Vagina (tissue), 2 donors: Measurements from ENCODE around the gene RBKS.

ENCODE experiments used
- CTCF ChIP-seq, 3 experiments: fragments of 450-650 bp in 2 of 3; fragments of 200-600 bp in 1 of 3; sonication (generic) in 1 of 3; IDR thresholded peaks; one replicate each; pipeline ENCODE4 v1.5.1; 2017 to 2019; ENCODE audit warnings: antibody characterized with exemption in 3 of 3, mild to moderate bottlenecking in 2 of 3, moderate library complexity in 2 of 3
- POLR2A ChIP-seq, 2 donors: fragments of 450-650 bp; IDR thresholded peaks; one replicate each; pipeline ENCODE4 v1.6.1; 2017; ENCODE audit warnings: antibody characterized with exemption in 2 of 2, mild to moderate bottlenecking in 2 of 2, moderate library complexity in 2 of 2
- POLR2AphosphoS5 ChIP-seq, 2 donors: sonication (generic); formaldehyde crosslinking; IDR thresholded peaks; one replicate each; pipeline ENCODE4 v1.9.0; 2017; ENCODE audit warnings: antibody characterized with exemption in 2 of 2, mild to moderate bottlenecking in 2 of 2, low read depth in 1 of 2; ENCODE audit not compliant: insufficient read depth in 1 of 2

GRCh38 chr2:27754831-27755230, 135.4 kb downstream of the RBKS start:
- TF ChIP-seq CTCF (IDR thresholded peaks at IDR 0.05): no peak
- TF ChIP-seq POLR2A (IDR thresholded peaks at IDR 0.05): no peak
- TF ChIP-seq POLR2AphosphoS5 (IDR thresholded peaks at IDR 0.05; ENCODE audit: insufficient read depth in 1 of 2, low read depth in 1 of 2): no peak
